Duodenal mucosa (tissue), 2 donors: ENCODE data around the gene SETD1A.
A peak's percentile ranks its signal among the peaks of the same experiment; 100 is the strongest.

Experiments used
- H3K27ac ChIP-seq: one replicate; pipeline ENCODE4 v1.7.0; 2013; ENCODE audit warnings: low read depth, low read length
- H3K27me3 ChIP-seq, 2 donors: one replicate each; pipeline ENCODE4 v1.7.0; 2013; ENCODE audit warnings: low read length in 2 of 2, control low read depth in 1 of 2; ENCODE audit not compliant: insufficient read depth in 2 of 2, control insufficient read depth in 1 of 2
- H3K36me3 ChIP-seq, 2 donors: one replicate each; pipeline ENCODE4 v1.7.0; 2013; ENCODE audit warnings: low read length in 2 of 2, control low read depth in 1 of 2; ENCODE audit not compliant: insufficient read depth in 2 of 2, control insufficient read depth in 1 of 2
- H3K4me1 ChIP-seq, 2 donors: one replicate each; pipeline ENCODE4 v1.7.0; 2013; ENCODE audit warnings: low read length in 2 of 2, control low read depth in 1 of 2; ENCODE audit not compliant: insufficient read depth in 2 of 2, control insufficient read depth in 1 of 2
- H3K4me3 ChIP-seq, 2 donors: one replicate each; pipeline ENCODE4 v1.7.0; 2013; ENCODE audit warnings: low read length in 2 of 2, low read depth in 1 of 2
- H3K9ac ChIP-seq, 2 donors: one replicate each; pipeline ENCODE4 v1.7.0; 2013; ENCODE audit warnings: low read length in 2 of 2, low read depth in 1 of 2
- H3K9me3 ChIP-seq, 2 donors: one replicate each; pipeline ENCODE4 v1.7.0; 2013; ENCODE audit warnings: low read length in 2 of 2, control low read depth in 1 of 2; ENCODE audit not compliant: control insufficient read depth in 1 of 2

The SETD1A gene

GRCh38 chr16:30946671-30947540 lies 10.6 kb upstream of the SETD1A start:
- no peak overlapping the region for H3K4me3 ChIP-seq

GRCh38 chr16:30947541-30947858 lies 10.1 kb upstream of the SETD1A start:
- Histone ChIP-seq H3K27ac (peak overlapping the region; percentile 56), H3K9ac (no peak overlapping the region), H3K4me1 (peaks cover 26 to 29% of the 10 kb centered on the region in 2 donors), H3K27me3 (no peaks in the 10 kb centered on the region), H3K4me3 (no peak overlapping the region), H3K9me3 (no peaks in the 10 kb centered on the region), H3K36me3 (peaks cover 2 to 21% of the 10 kb centered on the region in 2 donors)

More at GRCh38 chr16:30946671-30947540, 10.6 kb upstream of the SETD1A start:
- Histone ChIP-seq H3K9me3 (no peaks in the 10 kb centered on the region), H3K36me3 (peaks cover 2 to 21% of the 10 kb centered on the region in 2 donors), H3K27ac (no peak overlapping the region), H3K9ac (no peak overlapping the region), H3K27me3 (no peaks in the 10 kb centered on the region), H3K4me1 (peaks cover 32 to 35% of the 10 kb centered on the region in 2 donors)

- H3K27me3 ChIP-seq, result no peaks in the 10 kb centered on the region
- H3K27ac ChIP-seq, result peak overlapping the region; percentile 56
- no peaks in the 10 kb centered on the region for H3K9me3 ChIP-seq
- peak overlapping the region; percentile 79 to 95 for H3K4me3 ChIP-seq
- peaks cover 23 to 26% of the 10 kb centered on the region in 2 donors for H3K4me1 ChIP-seq
- peak overlapping the region in 1 of 2 donors; percentile 92 for H3K9ac ChIP-seq
- H3K36me3 ChIP-seq, result peaks cover 2 to 18% of the 10 kb centered on the region in 2 donors
Measured at GRCh38 chr16:30947859-30948666, 9.5 kb upstream of the SETD1A start.

- Histone ChIP-seq H3K9me3 (no peaks in the 10 kb centered on the region), H3K4me3 (peak within 1 kb of the TSS; percentile 79 to 95), H3K9ac (peak within 1 kb of the TSS; percentile 76 to 92), H3K36me3 (peaks cover 0 to 18% of the 10 kb centered on the region in 2 donors), H3K4me1 (peaks cover 29 to 35% of the 10 kb centered on the region in 2 donors), H3K27ac (peak within 1 kb of the TSS; percentile 84), H3K27me3 (no peaks in the 10 kb centered on the region)
Measured at GRCh38 chr16:30948667-30949649, 8.6 kb upstream of the SETD1A start, which contains the start of gene ORAI3. TSS of gene ORAI3 (plus strand) at chr16:30949068. CDS start at chr16:30949290, 222 bp downstream.

GRCh38 chr16:30949650-30950515 lies 7.7 kb upstream of the SETD1A start:
- Histone ChIP-seq H3K36me3 (peaks cover 0 to 10% of the 10 kb centered on the region in 2 donors), H3K9me3 (no peaks in the 10 kb centered on the region), H3K4me1 (peaks cover 32 to 41% of the 10 kb centered on the region in 2 donors), H3K27me3 (no peaks in the 10 kb centered on the region), H3K4me3 (peak overlapping the region; percentile 79 to 95), H3K9ac (peak overlapping the region; percentile 76 to 92), H3K27ac (peak overlapping the region; percentile 84)

GRCh38 chr16:30950516-30951065 lies 7.0 kb upstream of the SETD1A start:
- Histone ChIP-seq H3K36me3 (peaks cover 0 to 10% of the 10 kb centered on the region in 2 donors), H3K4me1 (peaks cover 32 to 42% of the 10 kb centered on the region in 2 donors), H3K9me3 (no peaks in the 10 kb centered on the region), H3K27me3 (no peaks in the 10 kb centered on the region), H3K4me3 (peak overlapping the region; percentile 79 to 95), H3K27ac (no peak overlapping the region), H3K9ac (peak overlapping the region; percentile 76 to 92)

- no peaks in the 10 kb centered on the region for H3K27me3 ChIP-seq
- H3K9me3 ChIP-seq, result no peaks in the 10 kb centered on the region
- peaks cover 32 to 42% of the 10 kb centered on the region in 2 donors for H3K4me1 ChIP-seq
- no peak overlapping the region for H3K9ac ChIP-seq
- no peak overlapping the region for H3K4me3 ChIP-seq
- H3K36me3 ChIP-seq, result peaks cover 0 to 10% of the 10 kb centered on the region in 2 donors
- H3K27ac ChIP-seq, result no peak overlapping the region
Measured at GRCh38 chr16:30951193-30951592, 6.4 kb upstream of the SETD1A start.

- Histone ChIP-seq H3K9me3 (no peaks in the 10 kb centered on the region), H3K36me3 (peaks cover 0 to 7% of the 10 kb centered on the region in 2 donors), H3K9ac (no peak overlapping the region), H3K27me3 (no peaks in the 10 kb centered on the region), H3K4me1 (peaks cover 37 to 47% of the 10 kb centered on the region in 2 donors), H3K4me3 (no peak overlapping the region), H3K27ac (no peak overlapping the region)
Measured at GRCh38 chr16:30951750-30952149, 5.8 kb upstream of the SETD1A start.
